ENCODE measurements around the gene PIGB.
"Not testable (repeated sequence)": the region's sequence is repeated elsewhere in the genome, so short reads cannot be mapped to it uniquely, and the experiment has no call there.

DNA sequence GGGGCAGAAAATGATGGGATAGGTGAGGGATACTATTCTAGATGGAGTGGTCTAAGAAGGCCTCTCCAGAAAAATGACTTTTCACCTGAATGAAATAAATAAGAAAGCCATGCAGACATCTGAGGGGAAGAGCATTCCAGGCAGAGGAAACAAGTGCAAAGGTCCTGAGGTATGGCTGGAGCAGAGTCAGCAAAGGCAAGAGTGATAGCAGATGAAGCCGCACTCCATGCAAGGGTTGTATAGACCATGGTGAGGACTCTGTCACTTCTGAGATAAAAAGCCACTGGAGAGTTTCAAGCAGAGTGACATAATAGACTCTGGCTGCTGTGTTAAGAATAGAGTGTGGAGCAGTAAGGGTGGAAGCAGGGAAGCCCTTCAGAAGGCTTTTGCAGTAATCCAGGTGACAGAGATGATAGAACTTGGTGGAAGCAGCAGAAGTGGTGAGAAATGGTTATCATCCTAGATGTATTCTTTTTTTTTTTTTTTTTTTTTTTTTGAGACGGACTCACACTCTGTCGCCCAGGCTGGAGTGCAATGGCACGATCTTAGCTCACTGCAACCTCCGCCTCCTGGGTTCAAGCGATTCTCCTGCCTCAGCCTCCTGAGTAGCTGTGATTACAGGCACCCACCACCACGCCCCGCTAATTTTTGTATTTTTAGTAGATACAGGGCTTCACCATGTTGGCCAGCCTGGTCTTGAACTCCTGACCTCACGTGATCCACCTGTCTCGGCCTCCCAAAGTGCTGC, 32.4 kb upstream of the PIGB start:
- not testable (repeated sequence) for TF ChIP-seq PHB2 (IDR thresholded peaks at IDR 0.05; ENCODE audit: partially characterized antibody); CCAR2 (optimal IDR thresholded peaks at IDR 0.05; ENCODE audit: low read depth, low read length); POLR2A (IDR thresholded peaks at IDR 0.05; ENCODE audit: insufficient read depth in 1 of 2, low read depth in 2 of 2, low read length in 2 of 2); SMC3 (IDR thresholded peaks at IDR 0.05; ENCODE audit: low read length); CBFB (CRISPR knock-in tag; IDR thresholded peaks at IDR 0.05)
- TF ChIP-seq, protein P1, sequence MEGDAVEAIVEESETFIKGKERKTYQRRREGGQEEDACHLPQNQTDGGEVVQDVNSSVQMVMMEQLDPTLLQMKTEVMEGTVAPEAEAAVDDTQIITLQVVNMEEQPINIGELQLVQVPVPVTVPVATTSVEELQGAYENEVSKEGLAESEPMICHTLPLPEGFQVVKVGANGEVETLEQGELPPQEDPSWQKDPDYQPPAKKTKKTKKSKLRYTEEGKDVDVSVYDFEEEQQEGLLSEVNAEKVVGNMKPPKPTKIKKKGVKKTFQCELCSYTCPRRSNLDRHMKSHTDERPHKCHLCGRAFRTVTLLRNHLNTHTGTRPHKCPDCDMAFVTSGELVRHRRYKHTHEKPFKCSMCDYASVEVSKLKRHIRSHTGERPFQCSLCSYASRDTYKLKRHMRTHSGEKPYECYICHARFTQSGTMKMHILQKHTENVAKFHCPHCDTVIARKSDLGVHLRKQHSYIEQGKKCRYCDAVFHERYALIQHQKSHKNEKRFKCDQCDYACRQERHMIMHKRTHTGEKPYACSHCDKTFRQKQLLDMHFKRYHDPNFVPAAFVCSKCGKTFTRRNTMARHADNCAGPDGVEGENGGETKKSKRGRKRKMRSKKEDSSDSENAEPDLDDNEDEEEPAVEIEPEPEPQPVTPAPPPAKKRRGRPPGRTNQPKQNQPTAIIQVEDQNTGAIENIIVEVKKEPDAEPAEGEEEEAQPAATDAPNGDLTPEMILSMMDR (CRISPR knock-in tag; IDR thresholded peaks at IDR 0.05): not testable (repeated sequence)
- TF ChIP-seq, protein P2, sequence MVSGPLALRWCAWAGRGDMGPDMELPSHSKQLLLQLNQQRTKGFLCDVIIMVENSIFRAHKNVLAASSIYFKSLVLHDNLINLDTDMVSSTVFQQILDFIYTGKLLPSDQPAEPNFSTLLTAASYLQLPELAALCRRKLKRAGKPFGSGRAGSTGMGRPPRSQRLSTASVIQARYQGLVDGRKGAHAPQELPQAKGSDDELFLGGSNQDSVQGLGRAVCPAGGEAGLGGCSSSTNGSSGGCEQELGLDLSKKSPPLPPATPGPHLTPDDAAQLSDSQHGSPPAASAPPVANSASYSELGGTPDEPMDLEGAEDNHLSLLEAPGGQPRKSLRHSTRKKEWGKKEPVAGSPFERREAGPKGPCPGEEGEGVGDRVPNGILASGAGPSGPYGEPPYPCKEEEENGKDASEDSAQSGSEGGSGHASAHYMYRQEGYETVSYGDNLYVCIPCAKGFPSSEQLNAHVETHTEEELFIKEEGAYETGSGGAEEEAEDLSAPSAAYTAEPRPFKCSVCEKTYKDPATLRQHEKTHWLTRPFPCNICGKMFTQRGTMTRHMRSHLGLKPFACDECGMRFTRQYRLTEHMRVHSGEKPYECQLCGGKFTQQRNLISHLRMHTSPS (CRISPR knock-in tag; IDR thresholded peaks at IDR 0.05; ENCODE audit: low read depth): not testable (repeated sequence)

Measured in HepG2 (cell line).